ENCODE measurements around the gene CBX1.

DNA sequence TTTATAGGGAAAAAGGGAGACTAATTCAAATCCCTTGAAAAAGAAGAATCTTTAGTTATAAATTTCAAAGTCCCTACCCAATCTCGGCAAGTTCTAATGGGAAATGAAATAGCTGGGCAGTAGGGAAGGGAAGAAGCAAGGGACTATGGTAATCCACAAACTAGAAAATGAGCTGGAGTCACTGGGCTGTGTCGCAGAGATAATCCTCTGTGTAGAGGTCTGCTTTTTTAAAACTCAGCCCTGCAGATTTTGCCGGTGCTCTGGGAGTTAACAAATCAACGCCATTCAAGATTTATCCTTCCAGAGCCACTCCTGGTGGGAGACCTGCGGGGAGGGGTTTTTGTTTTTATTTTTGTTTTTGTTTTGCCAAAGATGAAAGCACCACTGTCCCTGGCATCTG, 27.1 kb upstream of the CBX1 start:
- TF ChIP-seq POLR2AphosphoS5 (IDR thresholded peaks at IDR 0.05): no peak
- TF ChIP-seq, protein P1, sequence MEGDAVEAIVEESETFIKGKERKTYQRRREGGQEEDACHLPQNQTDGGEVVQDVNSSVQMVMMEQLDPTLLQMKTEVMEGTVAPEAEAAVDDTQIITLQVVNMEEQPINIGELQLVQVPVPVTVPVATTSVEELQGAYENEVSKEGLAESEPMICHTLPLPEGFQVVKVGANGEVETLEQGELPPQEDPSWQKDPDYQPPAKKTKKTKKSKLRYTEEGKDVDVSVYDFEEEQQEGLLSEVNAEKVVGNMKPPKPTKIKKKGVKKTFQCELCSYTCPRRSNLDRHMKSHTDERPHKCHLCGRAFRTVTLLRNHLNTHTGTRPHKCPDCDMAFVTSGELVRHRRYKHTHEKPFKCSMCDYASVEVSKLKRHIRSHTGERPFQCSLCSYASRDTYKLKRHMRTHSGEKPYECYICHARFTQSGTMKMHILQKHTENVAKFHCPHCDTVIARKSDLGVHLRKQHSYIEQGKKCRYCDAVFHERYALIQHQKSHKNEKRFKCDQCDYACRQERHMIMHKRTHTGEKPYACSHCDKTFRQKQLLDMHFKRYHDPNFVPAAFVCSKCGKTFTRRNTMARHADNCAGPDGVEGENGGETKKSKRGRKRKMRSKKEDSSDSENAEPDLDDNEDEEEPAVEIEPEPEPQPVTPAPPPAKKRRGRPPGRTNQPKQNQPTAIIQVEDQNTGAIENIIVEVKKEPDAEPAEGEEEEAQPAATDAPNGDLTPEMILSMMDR (IDR thresholded peaks at IDR 0.05): no peak
- TF ChIP-seq POLR2A (IDR thresholded peaks at IDR 0.05): no peak
